ENCODE measurements around the gene SERGEF. TPM values are rescaled to one million over a fixed set of nuclear protein-coding genes. Genes with fewer than 3 reads are reported as not detected.

The SERGEF gene
- total RNA-seq, 4 donors from 2014 or later: 32.0 to 50.2 (median 37.6) TPM

- Histone ChIP-seq H3K9me3 (no peaks in the 10 kb centered on the region), H3K27ac (replicated peaks in 1 of 4) (no peak overlapping the region), H3K4me1 (peaks cover 20 to 52% (median 47%) of the 10 kb centered on the region in 4 donors), H3K27me3 (no peaks in the 10 kb centered on the region), H3K4me3 (no peak overlapping the region), H3K36me3 (no peaks in the 10 kb centered on the region)
- intact Hi-C loops (cut with DNase I): no loop called here
- DNase-seq (ENCODE audit: extremely low spot score): no peak
- 88% methylated on average over 7 of the region's 7 CpGs for WGBS
- no peak for TF ChIP-seq EP300 (IDR thresholded peaks at IDR 0.05)
- no peak for TF ChIP-seq POLR2A (IDR thresholded peaks at IDR 0.05; ENCODE audit: low read depth)
- TF ChIP-seq POLR2AphosphoS5 (IDR thresholded peaks at IDR 0.05): no peak
- TF ChIP-seq, protein P1, sequence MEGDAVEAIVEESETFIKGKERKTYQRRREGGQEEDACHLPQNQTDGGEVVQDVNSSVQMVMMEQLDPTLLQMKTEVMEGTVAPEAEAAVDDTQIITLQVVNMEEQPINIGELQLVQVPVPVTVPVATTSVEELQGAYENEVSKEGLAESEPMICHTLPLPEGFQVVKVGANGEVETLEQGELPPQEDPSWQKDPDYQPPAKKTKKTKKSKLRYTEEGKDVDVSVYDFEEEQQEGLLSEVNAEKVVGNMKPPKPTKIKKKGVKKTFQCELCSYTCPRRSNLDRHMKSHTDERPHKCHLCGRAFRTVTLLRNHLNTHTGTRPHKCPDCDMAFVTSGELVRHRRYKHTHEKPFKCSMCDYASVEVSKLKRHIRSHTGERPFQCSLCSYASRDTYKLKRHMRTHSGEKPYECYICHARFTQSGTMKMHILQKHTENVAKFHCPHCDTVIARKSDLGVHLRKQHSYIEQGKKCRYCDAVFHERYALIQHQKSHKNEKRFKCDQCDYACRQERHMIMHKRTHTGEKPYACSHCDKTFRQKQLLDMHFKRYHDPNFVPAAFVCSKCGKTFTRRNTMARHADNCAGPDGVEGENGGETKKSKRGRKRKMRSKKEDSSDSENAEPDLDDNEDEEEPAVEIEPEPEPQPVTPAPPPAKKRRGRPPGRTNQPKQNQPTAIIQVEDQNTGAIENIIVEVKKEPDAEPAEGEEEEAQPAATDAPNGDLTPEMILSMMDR (IDR thresholded peaks at IDR 0.05): no peak
Measured at GRCh38 chr11:17811352-17811751, 201.5 kb downstream of the SERGEF start.

DNA sequence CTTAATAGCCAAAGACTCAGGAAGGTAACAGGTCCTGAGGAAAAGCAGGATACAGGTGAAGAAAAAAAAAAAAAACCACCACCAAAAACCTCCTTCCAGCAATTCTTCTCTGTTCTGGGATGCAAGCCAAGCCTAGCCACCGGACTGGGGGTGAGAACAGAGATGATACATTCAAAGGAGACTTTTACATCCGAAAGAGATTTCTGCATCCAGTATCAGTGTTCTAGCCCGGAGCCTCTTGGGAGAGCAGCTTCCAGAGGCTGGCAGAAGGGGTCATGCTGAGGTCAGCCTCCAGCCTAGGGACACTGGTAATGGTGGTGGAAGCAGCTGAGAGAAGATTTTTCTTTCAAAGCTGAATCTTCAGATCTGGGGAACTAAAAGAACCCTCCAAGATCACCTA is 202.1 kb downstream of the SERGEF start:
- 12% methylated on average over 3 of the region's 3 CpGs for WGBS
- Histone ChIP-seq H3K4me3 (no peak overlapping the region), H3K36me3 (no peaks in the 10 kb centered on the region), H3K4me1 (peaks cover 20 to 52% (median 45%) of the 10 kb centered on the region in 4 donors), H3K27ac (replicated peaks in 1 of 4) (no peak overlapping the region), H3K27me3 (no peaks in the 10 kb centered on the region), H3K9me3 (no peaks in the 10 kb centered on the region)
- intact Hi-C loops (cut with DNase I): no loop called here
- TF ChIP-seq POLR2AphosphoS5 (IDR thresholded peaks at IDR 0.05): no peak
- DNase-seq (ENCODE audit: extremely low spot score): no peak

GRCh38 chr11:17810041-17810440 is 202.8 kb downstream of the SERGEF start:
- Histone ChIP-seq H3K4me3 (no peak overlapping the region), H3K27me3 (no peaks in the 10 kb centered on the region), H3K9me3 (no peaks in the 10 kb centered on the region), H3K4me1 (peaks cover 20 to 52% (median 45%) of the 10 kb centered on the region in 4 donors), H3K27ac (replicated peaks in 1 of 4) (no peak overlapping the region), H3K36me3 (no peaks in the 10 kb centered on the region)
- WGBS: 100% methylated on average over 1 of the region's 1 CpG
- TF ChIP-seq, protein P1 (IDR thresholded peaks at IDR 0.05): no peak
- TF ChIP-seq POLR2A (IDR thresholded peaks at IDR 0.05; ENCODE audit: low read depth) (no peak), POLR2AphosphoS5 (IDR thresholded peaks at IDR 0.05) (no peak), EP300 (IDR thresholded peaks at IDR 0.05) (no peak)
- intact Hi-C loops (cut with DNase I): no loop called here
- DNase-seq (ENCODE audit: extremely low spot score): no peak

DNA sequence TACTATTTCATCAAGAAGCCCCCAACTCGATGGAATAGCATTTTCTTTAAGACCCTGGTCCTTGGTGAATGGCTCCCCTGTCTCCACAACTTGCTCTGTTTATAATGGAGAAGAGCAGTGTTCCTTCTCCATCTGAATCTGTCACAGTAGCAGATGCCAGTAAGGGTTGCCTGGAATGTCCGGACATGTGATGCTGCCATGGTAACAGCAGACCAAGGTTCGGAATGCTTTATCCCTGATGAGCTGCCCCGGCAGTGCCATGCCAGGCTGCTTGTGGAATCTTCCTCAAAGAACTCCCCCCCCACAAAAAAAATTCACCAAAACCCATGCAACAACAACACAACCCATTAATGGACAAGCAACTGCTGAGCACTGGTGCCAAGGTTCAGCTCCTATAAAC is 205.8 kb downstream of the SERGEF start:
- intact Hi-C loops (cut with DNase I): no loop called here
- Histone ChIP-seq H3K9me3 (no peaks in the 10 kb centered on the region), H3K4me1 (peaks cover 10 to 23% (median 20%) of the 10 kb centered on the region in 4 donors), H3K27ac (replicated peaks in 1 of 4) (no peak overlapping the region), H3K27me3 (no peaks in the 10 kb centered on the region), H3K4me3 (no peak overlapping the region), H3K36me3 (no peaks in the 10 kb centered on the region)
- 82% methylated on average over 4 of the region's 4 CpGs for WGBS
- TF ChIP-seq POLR2A (IDR thresholded peaks at IDR 0.05; ENCODE audit: low read depth) (no peak), EP300 (IDR thresholded peaks at IDR 0.05) (no peak), POLR2AphosphoS5 (IDR thresholded peaks at IDR 0.05) (no peak)
- TF ChIP-seq, protein P1 (IDR thresholded peaks at IDR 0.05): no peak
- no peak for DNase-seq (ENCODE audit: extremely low spot score)

GRCh38 chr11:17805873-17806272 is 207.0 kb downstream of the SERGEF start:
- H3K36me3 ChIP-seq: no peaks in the 10 kb centered on the region
- 100% methylated on average over 1 of the region's 1 CpG for WGBS
- no peaks in the 10 kb centered on the region for H3K9me3 ChIP-seq
- no peak overlapping the region for H3K4me3 ChIP-seq
- intact Hi-C loops (cut with DNase I): no loop called here
- no peak overlapping the region for H3K27ac ChIP-seq (replicated peaks in 1 of 4)
- TF ChIP-seq POLR2AphosphoS5 (IDR thresholded peaks at IDR 0.05): no peak
- TF ChIP-seq, protein P1 (IDR thresholded peaks at IDR 0.05): no peak
- TF ChIP-seq EP300 (IDR thresholded peaks at IDR 0.05): no peak
- DNase-seq (ENCODE audit: extremely low spot score): no peak
- peaks cover 7 to 12% (median 9%) of the 10 kb centered on the region in 4 donors for H3K4me1 ChIP-seq
- no peaks in the 10 kb centered on the region for H3K27me3 ChIP-seq

Data from esophagus muscularis mucosa (tissue), 4 donors.